ENCODE results near the gene JAM3.

JAM3 gene

GRCh38 chr11:134116210-134116609, 47.3 kb downstream of the JAM3 start:
- no peak for DNase-seq

DNA sequence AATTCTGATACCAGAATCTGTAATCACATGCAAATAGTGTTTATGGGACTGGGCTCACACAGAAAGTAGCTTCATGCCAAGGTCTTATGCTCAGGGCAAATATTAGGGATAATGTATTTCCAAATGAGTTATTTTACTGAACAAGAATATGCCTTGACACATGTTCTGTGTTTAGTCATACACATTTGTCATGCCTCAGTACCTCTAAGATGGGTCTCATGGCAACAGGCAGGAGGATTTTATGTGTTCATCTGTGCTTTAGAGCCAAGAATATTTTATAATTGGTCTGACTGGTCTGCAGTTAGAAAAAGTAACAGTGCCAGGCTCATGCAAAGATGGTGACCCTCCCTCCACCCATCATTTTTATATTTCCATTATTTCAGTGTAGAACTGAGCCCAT, 49.1 kb downstream of the JAM3 start:
- no peak for DNase-seq

DNA sequence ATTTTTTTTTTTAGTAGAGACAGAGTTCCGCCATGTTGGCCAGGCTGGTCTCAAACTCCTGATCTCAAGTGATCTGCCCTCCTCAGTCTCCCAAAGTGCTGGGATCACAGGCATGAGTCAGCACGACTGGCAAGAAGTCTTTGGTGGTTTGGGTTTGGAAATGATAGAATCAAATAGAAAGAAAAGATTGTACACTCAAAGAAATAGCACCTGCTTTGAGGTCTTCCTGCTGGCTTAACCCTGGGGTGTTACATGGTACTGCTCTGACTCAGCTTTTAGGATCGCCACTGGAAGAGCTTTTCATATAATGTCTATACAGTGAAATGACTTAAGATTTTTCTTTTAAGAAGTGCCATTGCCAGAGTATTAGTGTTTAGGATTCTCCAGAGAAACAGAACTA, 50.2 kb downstream of the JAM3 start:
- no peak for DNase-seq

DNA sequence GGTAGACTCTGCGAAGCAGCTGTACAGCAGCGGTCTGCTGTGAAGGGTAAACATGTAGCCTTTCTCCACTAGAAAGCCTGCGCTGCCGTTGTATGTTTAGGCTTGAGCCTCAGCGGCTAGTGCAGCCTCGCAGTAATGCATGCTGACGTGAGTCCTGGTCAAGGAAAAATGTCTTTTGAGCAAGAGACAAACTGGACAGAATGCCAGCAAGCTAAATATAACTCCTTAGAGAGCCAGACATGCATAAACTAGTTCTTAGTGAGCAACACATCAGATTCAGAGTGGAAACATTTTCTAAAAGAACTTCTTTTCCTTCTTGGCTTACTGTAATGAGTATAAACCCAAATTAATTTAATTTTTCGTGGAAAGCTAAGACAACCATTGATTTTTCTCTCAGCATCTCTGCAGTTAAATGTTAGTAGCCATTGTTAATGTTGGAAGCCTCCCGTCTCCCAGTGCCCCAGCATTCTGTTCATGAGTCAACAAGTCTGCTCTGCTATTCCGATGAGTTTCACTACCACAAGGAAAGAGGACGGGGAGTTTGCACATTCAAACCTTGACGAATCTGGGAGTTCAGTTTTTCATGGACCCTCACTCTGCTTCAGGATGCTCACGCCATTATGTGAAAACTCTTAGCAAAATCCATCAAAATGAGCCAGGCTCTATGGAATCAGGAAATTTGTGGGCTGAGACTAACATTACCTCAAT, 51.4 kb downstream of the JAM3 start:
- DNase-seq = no peak

DNA sequence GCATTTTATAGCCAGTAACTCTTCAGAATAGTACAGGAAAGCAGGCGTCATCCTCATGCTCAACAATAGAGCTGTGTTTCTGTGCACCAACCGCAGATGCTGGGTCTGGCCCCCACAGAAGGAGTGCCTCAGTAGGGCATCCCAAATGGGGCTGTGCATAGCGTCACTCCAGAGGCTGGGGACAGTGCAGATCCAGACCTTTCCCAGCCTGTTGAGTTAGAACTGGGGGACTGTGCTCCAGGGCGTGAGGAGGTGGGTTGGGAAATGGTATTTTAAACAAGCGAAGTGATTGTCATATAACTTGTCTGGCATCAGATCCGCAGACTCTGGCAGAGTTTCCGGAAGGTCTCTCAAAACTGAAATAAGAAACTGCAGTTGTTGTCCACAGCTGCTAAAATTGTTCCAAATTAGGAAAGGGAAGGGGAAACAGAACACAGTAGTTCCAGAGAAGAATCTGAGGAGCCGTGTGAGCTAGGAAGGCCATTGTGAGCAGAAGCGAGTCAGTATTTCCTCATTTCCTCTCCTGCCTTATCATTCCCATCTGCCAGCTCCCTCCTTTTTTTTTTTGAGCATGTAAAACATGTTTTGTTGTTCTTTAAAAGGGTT, 52.2 kb downstream of the JAM3 start:
- no peak for DNase-seq

DNA sequence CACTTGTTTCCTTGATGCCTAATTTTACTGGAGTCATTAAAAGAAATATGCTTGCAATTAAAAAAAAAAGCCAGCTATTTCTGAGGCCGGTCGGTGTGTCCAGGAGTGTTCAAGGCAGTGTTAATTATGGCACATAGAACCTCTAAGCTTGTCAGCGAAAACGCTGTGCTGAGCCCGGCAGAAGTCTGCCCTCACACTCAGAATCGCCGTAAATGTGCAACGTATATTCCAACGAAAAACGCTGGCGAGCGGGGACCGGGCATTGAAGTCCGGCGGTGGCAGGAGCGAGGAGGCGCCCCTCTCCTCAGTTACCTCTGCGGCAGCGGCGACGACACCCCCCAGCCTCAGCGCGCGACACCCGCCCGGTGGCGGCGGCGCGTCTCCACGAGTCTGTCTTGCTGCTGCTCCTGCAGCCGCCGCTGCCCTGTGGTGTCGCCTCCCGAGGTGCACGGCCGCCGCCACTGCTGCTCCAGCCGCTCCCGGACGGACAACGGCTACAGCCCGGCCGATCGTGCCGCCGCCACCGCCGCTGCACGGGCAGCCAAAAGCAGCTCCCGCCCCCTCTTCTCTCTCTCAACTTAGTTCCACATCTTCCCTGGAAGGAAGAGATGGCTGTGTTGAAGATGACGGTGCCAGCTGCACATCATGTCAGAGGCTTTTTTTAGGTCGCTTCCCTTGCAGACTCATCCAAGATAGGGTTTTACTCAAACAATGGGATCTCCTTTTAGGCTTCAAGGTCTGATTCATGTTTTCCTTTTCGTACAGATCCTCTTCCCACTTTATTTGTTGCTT, 56.0 kb downstream of the JAM3 start:
- no peak for DNase-seq

- no peak for DNase-seq
Measured at GRCh38 chr11:134125507-134125906, 56.6 kb downstream of the JAM3 start.

- DNase-seq = no peak
Measured at GRCh38 chr11:134126217-134126822, 57.4 kb downstream of the JAM3 start.

DNA sequence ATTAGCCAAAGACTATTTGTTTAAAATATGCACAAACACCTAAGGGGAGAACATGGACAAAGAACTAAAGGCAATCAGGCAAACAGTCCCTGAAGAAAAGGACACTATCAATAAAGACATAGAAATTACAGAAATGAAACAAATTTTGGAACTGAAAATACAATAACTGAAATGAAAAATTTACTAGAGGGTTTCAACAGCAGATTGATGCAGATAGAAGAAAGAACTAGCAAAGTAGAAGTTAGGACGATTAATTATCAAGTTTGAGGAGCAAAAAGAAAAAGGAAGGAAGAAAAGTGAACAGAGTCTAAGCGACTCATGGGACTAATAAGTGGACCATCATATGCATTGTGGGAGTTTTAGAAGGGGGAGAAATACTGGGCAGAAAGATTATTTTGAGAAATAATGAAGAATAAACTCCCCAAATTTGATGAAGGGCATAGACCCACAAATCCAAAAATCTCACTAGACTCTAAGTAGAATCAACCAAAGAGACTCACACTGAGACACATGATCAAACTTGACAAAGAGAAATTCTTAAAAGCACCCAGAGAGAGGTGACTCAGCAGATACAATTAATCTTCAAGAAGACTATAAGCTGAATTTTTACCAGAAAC, 62.9 kb downstream of the JAM3 start:
- DNase-seq = no peak

DNA sequence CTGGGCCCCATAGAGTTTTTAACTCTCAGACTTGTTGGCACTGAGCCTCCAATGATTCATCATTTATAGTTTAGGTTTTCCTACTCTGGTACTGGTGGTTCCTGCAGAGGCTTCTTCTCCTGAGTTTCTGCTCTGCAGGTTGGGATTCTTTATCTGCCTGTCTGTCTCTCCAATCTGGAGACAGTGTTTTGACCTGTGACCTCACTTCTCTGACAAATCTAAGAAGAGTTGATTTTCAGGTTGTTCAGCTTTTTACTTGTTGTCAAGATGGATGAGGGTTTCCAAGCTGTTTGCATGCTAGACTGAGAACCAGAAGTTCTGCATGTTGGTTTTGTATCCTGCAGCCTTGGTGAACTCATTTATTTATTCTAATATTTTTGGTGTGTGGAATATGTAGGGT, 63.9 kb downstream of the JAM3 start:
- no peak for DNase-seq

DNA sequence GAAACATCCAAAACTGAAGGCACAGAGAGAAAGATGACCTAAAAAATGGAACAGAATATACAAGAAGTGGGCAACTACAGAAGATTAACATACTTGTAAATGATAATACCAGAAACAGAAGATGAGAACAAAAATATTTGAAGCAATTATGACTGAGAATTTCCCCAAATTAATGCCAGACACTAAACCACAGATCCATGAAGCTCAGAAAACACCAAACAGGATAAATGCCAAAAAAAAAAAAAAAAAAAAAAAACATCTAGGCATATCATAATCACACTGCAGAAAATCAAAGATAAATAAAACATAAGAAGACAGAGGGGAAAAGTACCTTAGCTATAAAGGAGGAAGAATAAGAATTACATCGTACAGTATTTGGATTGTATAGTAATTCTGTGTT, 65.3 kb downstream of the JAM3 start:
- DNase-seq = no peak

DNA sequence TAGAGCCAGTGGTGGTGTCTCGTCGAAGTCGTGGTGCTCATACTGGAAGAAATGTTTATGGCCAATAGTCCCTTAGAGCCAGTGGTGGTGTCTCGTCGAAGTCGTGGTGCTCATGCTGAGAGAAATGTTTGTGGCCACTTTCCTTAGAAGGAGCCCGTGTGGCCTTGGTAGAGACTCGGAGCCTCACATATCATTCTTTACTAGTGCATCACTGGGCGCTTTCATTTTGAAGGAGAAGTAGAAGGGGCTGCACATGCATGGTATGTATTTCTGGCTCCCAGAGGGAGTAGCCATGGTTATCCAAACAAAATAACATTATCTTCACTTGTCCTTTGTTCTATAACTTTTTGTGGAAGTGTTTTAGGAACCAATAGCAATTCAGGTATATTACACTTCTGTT, 69.5 kb downstream of the JAM3 start:
- no peak for DNase-seq

DNA sequence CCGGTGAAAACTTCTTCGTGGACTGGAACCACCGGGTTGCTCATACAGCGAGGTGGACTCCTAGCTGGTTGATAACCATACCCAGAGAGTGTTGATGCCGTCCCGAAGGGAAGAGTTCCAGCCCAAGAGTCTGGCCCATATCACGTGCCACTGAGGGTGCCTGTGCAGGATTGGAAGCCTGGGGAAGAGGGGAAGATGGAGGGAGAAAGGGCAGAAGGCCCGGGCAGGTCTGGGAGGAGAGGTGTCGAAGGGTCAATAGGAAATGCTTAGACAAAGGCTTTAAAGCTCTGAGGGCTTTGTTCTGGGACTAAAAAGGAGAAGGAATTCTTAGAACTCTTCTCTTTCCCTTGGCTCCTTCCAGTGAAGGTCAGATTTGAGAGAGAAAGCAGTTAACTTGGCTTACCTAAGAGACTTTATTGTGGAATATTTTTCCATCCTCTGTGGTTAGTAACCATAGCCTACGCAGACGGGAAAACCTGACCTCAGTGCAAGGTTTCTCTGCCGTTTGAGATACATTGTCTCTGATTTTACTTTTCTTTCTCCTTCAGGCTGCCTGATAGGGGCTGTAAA, 70.5 kb downstream of the JAM3 start:
- DNase-seq = no peak

DNA sequence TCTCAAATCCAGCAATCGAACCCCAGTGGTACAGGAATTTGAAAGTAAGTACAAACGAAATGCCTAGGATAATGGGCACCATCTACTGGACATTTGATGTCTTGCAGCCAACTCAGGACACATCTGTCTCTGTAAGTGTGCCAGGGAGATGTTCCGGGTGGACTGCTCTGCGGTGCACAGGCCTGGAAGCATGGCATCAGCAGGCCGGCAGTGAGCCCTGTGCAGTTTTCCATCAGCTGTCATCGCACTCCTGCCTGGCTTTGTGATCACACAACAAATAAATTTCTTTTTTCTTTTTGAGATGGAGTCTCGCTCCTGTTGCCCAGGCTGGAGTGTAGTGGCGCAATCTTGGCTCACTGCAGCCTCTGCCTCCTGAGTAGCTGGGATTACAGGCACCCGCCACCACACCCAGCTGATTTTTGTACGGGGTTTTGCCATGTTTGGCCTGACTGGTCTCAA, 71.0 kb downstream of the JAM3 start:
- peak; percentile 26 for DNase-seq

GRCh38 chr11:134140961-134141490, 72.2 kb downstream of the JAM3 start:
- no peak for DNase-seq

DNA sequence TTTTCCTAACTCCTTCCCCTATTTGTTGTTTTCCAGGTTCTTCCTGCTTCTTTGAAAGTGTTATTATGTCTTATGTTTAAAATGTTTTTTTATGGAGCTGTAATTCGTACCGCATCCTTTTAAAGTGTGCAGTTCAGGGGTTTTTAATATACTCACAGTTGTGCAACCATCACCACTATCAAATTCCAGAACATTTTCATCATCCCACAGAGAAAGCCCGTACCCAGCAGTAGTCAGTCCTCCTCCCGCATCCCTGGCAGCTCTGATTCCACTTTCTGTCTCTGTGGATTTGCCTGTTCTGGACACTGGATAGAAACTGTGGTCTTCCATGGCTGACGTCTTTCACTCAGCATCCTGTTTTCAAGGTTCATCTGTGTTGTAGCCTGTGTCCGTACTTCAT, 73.7 kb downstream of the JAM3 start:
- no peak for DNase-seq

DNA sequence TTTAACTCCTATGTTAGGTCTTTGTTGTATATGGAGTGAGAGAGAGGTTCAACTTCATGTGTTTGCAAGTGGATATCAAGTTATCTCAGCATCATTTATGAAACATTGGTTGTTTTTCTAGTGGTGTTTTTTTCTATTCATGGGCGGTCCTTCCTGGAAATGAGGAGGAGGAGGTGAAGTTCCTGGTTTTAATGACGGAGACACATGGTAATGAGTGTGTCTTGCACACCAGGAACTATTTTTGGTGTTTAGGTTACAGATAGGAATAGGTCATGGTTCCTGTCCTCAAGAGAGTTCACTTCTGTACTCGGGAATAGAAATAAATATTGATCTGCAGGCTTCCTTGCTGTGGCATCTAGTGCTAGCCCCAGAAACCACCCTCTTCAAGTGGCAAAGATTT, 74.9 kb downstream of the JAM3 start:
- DNase-seq = no peak

DNA sequence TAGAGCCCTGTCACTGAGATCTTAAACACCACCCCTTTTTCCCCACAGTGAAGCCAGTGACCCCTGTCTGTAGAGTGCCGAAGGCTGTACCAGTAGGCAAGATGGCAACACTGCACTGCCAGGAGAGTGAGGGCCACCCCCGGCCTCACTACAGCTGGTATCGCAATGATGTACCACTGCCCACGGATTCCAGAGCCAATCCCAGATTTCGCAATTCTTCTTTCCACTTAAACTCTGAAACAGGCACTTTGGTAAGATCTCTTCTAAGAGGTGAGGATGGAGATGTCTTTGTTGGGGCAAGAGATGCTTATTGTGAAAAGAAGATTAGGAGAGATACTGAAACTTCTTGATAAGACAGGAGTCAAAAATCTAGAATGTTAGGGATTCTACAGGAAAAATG, 75.9 kb downstream of the JAM3 start:
- no peak for DNase-seq

DNA sequence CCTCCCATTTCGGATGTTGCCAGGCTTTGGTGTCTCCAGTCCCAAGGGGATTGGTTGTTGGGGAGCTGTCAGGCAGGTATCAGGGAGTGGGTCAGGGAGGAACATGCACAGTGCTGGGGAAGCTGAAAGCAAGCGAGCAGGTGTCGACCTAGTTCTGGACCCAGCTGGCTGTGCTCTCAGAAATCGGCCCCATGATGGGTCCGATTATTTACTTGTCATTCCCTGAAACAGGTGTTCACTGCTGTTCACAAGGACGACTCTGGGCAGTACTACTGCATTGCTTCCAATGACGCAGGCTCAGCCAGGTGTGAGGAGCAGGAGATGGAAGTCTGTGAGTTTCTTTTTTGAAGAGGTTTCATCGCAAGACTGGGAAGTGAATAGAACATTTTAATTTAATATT, 76.8 kb downstream of the JAM3 start:
- DNase-seq = no peak

DNA sequence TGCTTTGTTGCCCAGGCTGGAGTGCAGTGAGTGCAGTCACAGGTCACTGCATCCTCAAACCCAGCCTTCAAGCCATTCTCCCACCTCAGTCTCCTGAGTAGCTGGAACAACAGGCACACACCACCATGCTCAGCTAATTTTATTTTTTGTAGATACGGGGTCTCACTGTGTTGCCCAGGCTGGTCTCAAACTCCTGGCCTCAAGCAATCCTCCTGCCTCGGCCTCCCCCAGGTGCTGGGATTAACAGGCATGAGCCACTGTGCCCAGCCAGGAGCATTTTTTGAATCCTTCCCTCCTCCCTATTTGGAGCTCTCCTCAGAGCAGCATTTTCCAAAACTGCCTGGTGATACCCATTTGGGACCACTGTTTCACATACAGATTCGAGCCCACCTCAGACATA, 77.7 kb downstream of the JAM3 start:
- DNase-seq = no peak

- no peak for DNase-seq
Measured at GRCh38 chr11:134149371-134149770, 80.5 kb downstream of the JAM3 start.

DNA sequence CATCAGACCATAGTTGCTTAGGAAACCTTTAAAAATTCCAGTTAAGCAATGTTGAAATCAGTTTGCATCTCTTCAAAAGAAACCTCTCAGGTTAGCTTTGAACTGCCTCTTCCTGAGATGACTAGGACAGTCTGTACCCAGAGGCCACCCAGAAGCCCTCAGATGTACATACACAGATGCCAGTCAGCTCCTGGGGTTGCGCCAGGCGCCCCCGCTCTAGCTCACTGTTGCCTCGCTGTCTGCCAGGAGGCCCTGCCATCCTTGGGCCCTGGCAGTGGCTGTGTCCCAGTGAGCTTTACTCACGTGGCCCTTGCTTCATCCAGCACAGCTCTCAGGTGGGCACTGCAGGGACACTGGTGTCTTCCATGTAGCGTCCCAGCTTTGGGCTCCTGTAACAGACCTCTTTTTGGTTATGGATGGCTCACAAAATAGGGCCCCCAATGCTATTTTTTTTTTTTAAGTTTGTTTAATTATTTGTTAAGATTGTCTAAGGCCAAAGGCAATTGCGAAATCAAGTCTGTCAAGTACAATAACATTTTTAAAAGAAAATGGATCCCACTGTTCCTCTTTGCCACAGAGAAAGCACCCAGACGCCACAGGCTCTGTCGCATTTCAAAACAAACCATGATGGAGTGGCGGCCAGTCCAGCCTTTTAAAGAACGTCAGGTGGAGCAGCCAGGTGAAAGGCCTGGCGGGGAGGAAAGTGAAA, 81.5 kb downstream of the JAM3 start:
- no peak for DNase-seq

Data from GDM1 (cell line).